Renal pelvis (tissue), 12 donors: ENCODE measurements around the gene SEPTIN11. TPM values are rescaled to one million over a fixed set of nuclear protein-coding genes. Genes with fewer than 3 reads are reported as not detected.

ENCODE experiments used
- DNase-seq: peaks from one replicate; pipeline ENCODE4 v3.0.0-alpha.2; 2013
- long read RNA-seq, 16 experiments: transcript quantifications; one replicate each; lab custom pipeline, GENCODE V29; 2026
- polyA plus RNA-seq, 3 donors: library from polyadenylated mRNA; unstranded; fragments of 120-200 nt; gene quantifications; one replicate each; pipeline ENCODE4 v1.2.1, GENCODE V29; 2013; ENCODE audit not compliant: insufficient read length in 3 of 3

The SEPTIN11 gene
- 100 to 1,000 TPM; 226 to 293 (median 253) TPM for polyA plus RNA-seq
- long read RNA-seq, donor 1, full-length matches to known transcripts = 41 of 405 reads
- long read RNA-seq, donor 1, partial matches to known transcripts = 149 of 405 reads
- long read RNA-seq, donor 1, other reads (novel, unspliced or antisense) = 215 of 405 reads
- long read RNA-seq, donor 2, full-length matches to known transcripts = 42 of 395 reads
- long read RNA-seq, donor 2, partial matches to known transcripts = 121 of 395 reads
- long read RNA-seq, donor 2, other reads (novel, unspliced or antisense) = 232 of 395 reads
- long read RNA-seq, donor 3, full-length matches to known transcripts = 54 of 114 reads
- long read RNA-seq, donor 3, partial matches to known transcripts = 60 of 114 reads
- long read RNA-seq, donor 3, other reads (novel, unspliced or antisense) = 0 of 114 reads
- long read RNA-seq, donor 4, full-length matches to known transcripts = 22 of 53 reads
- long read RNA-seq, donor 4, partial matches to known transcripts = 31 of 53 reads
- long read RNA-seq, donor 4, other reads (novel, unspliced or antisense) = 0 of 53 reads
- long read RNA-seq, donor 5, full-length matches to known transcripts = 19 of 40 reads
- long read RNA-seq, donor 5, partial matches to known transcripts = 21 of 40 reads
- long read RNA-seq, donor 5, other reads (novel, unspliced or antisense) = 0 of 40 reads
- long read RNA-seq, donor 6, full-length matches to known transcripts = 63 of 608 reads
- long read RNA-seq, donor 6, partial matches to known transcripts = 196 of 608 reads
- long read RNA-seq, donor 6, other reads (novel, unspliced or antisense) = 349 of 608 reads
- long read RNA-seq, donor 7, full-length matches to known transcripts = 27 of 459 reads
- long read RNA-seq, donor 7, partial matches to known transcripts = 238 of 459 reads
- long read RNA-seq, donor 7, other reads (novel, unspliced or antisense) = 194 of 459 reads
- long read RNA-seq, donor 8, full-length matches to known transcripts = 32 of 250 reads
- long read RNA-seq, donor 8, partial matches to known transcripts = 205 of 250 reads
- long read RNA-seq, donor 8, other reads (novel, unspliced or antisense) = 13 of 250 reads
- long read RNA-seq, donor 9, full-length matches to known transcripts = 58 of 505 reads
- long read RNA-seq, donor 9, partial matches to known transcripts = 423 of 505 reads
- long read RNA-seq, donor 9, other reads (novel, unspliced or antisense) = 24 of 505 reads
- long read RNA-seq, donor 10, full-length matches to known transcripts = 54 of 98 reads
- long read RNA-seq, donor 10, partial matches to known transcripts = 44 of 98 reads
- long read RNA-seq, donor 10, other reads (novel, unspliced or antisense) = 0 of 98 reads
- long read RNA-seq, donor 11, full-length matches to known transcripts = 24 of 226 reads
- long read RNA-seq, donor 11, partial matches to known transcripts = 202 of 226 reads
- long read RNA-seq, donor 11, other reads (novel, unspliced or antisense) = 0 of 226 reads
- long read RNA-seq, donor 12, full-length matches to known transcripts = 67 of 628 reads
- long read RNA-seq, donor 12, partial matches to known transcripts = 531 of 628 reads
- long read RNA-seq, donor 12, other reads (novel, unspliced or antisense) = 30 of 628 reads
- long read RNA-seq, donor 13, full-length matches to known transcripts = 20 of 296 reads
- long read RNA-seq, donor 13, partial matches to known transcripts = 271 of 296 reads
- long read RNA-seq, donor 13, other reads (novel, unspliced or antisense) = 5 of 296 reads
- long read RNA-seq, donor 14, full-length matches to known transcripts = 65 of 768 reads
- long read RNA-seq, donor 14, partial matches to known transcripts = 401 of 768 reads
- long read RNA-seq, donor 14, other reads (novel, unspliced or antisense) = 302 of 768 reads
- long read RNA-seq, donor 15, full-length matches to known transcripts = 42 of 625 reads
- long read RNA-seq, donor 15, partial matches to known transcripts = 557 of 625 reads
- long read RNA-seq, donor 15, other reads (novel, unspliced or antisense) = 26 of 625 reads
- long read RNA-seq, donor 16, full-length matches to known transcripts = 52 of 407 reads
- long read RNA-seq, donor 16, partial matches to known transcripts = 163 of 407 reads
- long read RNA-seq, donor 16, other reads (novel, unspliced or antisense) = 192 of 407 reads

DNA sequence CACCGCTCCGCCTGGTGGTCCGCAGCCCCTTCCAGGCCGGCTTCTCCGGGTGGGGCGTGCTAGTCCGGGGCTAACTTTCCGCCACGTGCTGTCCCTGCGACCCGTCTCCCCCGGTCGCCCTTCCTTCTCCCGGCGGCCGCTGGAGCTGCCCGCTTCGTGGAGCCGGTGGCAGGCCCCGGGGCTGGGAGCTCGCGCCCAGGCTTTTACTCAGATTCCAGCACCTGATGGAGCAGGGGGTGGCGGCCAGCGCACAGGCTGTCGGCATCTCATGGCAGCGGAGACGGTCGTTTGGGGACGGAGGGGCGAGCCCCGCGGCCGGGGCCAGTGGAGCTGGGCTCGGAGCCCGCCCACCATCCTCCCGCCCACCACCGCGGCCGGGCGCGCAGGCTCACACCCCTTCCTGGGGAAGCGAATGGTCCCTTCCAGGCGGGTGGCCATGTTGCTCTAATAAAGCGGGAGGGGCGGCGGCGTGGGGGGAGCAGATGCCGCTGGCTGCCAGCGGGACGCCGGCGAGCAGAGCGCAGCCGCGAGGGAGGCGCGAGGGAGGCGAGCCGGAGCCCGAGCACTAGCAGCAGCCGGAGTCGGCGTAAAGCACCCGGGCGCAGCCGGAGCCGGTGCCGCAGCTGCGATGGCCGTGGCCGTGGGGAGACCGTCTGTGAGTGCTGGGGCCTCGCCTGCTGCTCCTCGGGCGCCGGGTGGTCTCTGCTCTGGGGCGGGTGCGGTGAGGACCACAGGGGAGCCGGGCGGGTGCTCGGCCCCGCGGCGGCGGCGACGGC is at the start of gene SEPTIN11:
SEPTIN11 (plus strand) TSS at position 477 of the 776 bp plus-strand sequence; CDS start at position 629, 152 bp downstream.
- peak; percentile 96 for DNase-seq

DNA sequence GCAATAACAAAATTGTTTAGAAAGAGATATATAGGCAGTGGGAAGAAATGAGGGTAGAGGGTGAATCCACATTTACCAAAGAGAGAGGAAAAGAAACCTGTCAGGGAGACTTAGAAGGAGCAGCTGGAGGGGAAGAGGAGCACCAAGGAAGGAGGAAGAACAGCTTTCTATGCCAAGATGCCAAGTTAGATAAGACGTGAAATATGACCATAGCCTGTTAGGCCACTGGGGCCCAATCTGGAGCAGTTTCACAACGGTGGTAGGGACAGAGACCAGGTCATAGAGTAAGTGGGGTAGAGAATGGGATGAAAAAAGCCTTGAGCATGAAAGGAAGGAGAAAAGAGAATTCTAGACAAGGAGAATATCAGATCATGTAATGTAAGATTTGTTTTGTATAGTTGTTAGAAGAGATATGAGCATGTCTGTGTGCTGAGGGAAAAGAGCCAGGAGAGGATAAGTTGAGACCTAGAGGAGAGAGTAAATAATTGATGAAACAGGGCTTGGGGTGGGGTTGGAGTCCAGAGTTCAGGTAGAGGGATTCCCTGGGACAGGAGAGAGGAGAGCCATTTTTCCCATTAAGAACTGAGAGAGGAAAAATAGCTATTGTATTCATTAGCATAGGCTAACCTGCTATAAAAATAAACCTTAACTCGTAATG is 47.2 kb upstream of the SEPTIN11 start:
- no peak for DNase-seq

DNA sequence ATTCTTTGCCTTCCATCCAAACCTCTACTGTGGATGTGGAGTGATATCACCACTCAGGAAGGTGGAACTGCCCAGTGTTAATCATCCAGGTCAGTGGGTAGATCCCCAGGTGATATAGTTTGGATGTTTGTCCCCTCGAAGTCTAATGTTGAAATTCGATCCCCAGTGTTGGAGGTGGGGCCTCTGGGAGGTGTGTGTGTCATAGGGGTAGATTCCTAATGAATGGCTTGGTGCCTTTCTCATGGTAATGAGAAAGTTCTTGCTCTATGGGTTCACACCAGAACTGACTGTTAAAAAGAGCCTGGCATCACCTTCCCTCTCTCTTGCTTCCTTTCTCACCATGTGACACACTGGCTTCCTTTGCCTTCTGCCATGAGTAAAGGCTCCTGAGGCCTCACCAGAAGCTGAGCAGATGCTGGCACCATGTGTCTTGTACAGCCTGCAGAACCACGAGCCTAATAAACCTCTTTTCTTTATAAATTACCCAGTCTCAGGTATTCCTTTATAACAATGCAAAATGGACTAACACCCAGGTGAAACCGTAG is 44.8 kb upstream of the SEPTIN11 start:
- DNase-seq = no peak

DNA sequence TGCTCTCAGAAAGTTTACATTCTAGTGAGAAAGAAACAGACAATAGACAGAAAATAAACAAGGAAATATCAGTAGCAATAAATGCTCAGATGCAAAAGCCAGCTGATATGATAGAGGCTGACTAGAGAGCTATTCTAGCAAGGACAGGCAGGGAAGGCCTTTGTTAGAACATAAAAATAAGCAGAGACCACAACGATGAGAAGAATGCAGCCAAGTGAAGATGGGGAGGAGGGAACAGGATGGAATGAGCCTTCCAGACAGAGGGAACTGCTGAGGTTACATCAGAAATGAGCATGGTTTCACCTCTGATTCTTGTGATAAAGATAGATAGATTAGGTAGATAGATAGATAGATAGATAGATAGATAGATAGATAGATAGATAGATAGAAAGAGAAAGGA is 44.0 kb upstream of the SEPTIN11 start:
- no peak for DNase-seq

DNA sequence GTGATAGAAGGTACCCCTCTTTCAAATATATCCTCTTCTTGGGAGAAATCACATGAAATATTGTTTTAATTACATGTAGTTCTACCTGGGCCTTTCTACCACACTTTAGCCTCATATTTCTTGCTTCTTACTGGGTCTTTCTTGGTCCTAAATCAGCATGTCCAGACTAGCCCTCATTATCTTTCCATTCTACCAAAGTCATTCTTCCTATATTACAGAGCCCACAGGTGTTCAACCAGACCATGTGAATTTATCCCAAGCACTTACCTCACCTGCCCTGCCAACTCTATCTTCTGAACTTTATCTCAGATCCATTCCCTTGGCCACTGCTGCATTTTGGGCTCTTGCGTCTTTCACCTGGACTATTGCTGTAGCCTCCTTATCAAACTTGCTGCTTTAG is 39.8 kb upstream of the SEPTIN11 start:
- DNase-seq = no peak

DNA sequence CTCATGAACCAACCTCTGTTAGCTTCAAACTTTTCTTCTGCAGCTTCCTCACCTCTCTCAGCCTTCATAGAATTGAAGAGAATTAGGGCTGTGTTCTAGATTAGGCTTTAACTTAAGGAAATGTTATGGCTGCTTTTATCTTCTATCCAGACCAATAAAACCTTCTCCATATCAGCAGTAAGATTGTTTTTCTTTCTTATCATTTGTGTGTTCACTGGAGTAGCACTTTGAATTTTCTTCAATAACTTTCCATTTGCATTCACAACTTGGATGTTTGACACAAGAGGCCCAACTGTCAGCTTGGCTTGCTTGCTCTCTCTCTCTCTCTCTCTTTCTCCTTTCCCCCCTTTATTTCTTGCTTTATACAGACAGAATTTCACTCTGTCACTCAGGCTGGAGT is 28.8 kb upstream of the SEPTIN11 start:
- DNase-seq = no peak

DNA sequence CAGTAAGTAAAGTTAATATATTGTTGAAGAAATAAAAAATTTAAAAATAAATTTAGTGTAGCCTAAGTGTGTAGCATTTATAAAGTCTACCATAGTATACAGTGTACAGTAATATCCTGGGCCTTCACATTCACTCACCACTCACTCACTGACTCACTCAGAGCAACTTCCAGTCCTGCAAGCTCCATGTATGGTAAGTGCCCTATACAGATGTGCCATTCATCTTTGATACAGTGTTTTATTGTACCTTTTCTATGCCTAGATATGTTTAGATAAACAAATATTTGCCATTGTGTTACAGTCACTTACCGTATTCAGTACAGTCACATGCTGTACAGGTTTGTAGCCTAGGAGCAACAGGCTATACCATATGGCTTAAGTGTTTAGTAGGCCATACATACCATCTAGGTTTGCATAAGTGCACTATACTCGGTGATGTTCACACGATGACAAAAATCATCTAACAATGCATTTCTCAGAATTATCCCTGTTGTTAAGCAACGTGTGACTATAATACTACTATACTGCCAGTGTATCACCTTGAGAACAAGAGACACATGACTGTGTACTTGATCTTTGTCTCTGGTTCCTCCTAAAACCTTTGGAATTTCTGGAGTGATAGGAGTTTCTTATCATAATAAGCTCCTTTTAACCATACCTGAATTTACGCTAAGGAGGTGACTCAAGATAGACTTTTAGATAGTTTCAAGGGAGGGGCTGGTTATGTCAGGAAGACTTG is 25.8 kb upstream of the SEPTIN11 start:
- DNase-seq = no peak

DNA sequence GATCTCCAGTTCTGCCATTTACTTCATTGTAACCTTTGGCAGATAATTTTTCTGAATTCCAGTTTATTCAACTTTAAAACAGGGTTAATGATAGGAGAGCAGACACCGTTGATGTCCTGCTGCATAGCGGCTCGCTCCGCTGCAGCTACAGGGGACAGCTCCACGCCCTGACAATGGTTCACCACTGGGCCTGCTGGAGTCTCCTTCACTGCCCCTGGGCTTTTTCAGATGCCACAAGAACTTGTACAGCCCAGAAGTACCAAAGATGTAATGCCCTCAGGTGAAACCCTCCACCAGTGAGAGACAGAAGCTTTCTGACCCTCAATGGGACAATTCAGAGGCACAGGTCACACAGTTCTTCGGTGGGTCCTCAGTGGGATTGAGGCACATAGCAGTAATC is 22.7 kb upstream of the SEPTIN11 start:
- DNase-seq = no peak

DNA sequence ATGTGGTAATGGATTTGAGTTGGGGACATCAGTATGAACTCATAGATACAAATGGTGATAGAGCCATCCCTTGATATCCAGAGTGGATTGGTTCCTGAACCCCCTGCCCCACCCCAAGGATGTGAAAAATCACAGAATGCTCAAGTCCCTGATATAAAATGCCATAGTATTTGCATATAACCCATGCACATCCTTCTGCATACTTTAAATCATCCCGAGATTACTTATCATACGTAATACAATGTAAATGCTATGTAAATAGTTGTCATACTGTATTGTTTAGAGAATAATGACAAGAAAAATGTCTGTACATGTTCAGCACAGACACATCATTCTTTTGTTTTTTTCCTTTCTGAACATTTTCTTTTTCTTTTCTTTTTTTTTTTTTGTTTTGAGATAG is 18.9 kb upstream of the SEPTIN11 start:
- DNase-seq = no peak

DNA sequence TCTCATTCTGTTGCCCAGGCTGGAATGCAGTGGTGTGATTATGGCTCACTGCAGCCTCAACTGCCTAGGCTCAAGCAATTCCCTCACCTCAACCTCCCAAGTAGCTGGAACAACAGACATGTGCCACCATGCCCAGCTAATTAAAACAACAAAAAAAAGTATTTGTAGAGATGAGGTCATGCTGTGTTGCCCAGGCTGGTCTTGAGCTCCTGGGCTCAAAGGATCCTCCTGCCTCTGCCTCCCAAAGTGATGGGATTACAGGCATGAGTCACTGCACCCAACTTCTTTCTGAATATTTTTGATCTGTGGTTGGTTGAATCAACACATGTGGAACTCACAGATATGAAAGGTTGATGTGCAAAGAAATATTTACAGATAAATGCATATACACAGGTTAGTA is 18.5 kb upstream of the SEPTIN11 start:
- DNase-seq = no peak

DNA sequence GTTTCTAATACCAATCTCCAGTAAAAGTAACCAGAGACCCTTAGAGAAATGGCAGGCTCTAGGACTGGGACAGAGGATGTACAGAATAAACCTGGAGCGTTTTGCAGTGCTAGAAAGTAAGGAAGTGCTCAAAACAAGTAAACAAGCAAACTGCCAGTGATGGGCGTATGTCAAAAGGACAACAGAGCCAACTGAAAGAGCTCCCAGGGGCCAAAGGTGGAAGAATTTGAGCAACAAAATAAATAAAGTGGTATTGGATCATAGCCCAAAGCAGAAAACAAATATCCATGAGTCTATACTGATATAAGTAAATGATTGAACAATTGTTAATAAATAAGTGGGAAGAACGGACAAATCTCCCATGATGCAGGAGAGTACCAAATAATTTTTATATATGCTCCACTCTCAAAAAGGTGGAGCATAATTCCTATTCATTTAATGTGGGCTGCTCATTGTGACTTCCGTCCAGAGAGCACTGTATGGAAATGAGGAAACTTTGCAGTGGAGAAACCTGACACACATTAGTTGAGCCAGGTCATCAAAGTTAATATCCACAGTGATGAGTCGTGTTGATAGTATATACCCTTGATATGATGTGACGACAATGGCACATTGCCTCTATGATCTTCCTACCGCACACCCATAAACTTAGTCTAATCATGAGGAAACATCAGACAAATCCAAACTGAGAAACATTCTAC is 17.8 kb upstream of the SEPTIN11 start:
- no peak for DNase-seq

DNA sequence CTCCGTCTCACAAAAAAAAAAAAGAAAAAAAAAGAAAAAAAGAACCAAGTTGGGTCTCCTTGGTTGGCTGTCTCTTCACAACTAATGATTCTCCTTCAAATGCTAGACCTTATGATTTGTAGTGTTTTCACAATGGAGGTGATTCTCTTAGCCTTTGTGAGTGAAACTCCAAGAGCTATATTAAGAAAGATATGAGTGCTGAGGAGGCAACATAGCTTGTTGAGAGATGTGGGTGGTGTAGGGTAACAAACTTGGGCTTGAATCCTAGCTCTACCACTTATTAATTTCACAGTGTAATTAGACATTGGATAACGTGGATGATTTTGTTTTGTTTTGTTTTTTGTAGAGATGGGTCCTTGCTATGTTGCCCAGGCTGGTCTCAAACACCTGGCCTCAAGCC is 10.4 kb upstream of the SEPTIN11 start:
- no peak for DNase-seq

DNA sequence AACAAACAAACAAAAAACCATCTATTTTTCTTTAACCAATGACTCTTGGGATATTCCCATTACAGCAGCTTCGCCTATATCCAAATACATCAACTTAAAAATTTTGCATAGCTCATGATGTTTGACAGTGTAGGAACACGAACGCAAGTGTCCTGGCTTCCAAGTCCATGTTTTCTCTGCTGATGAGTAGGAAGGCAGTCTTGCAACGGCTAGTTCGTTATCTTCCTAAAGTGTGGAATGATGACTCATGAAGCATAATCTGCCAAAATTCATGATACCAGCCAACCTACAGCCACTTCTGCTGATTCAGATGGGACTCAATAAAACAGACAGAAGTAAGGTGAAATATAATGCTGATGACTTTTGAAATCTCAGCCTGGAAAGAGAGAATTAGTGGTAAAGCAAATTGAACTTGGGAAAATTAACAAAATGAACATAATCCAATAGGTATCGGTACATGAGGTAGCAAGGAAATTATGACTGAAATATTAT is 6.4 kb upstream of the SEPTIN11 start:
- no peak for DNase-seq

DNA sequence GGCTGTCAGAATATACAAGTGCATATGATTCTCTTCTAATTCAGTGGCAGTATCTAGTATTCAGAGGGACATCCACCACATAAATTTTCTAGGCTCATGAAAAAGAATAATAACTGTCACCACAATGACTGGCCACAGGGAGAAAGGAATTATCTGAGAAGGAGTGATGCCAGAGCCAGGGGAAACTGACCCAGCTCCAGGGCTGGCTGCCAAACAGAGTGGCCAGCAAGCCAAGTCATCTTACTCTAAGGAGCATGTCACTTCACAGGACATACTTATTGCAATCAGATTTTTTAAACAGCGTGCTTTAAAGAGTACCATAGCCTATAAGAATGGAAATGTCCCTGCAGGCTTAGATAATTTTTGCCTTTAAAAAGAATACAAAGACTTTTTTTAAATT is 5.8 kb upstream of the SEPTIN11 start:
- DNase-seq = no peak

DNA sequence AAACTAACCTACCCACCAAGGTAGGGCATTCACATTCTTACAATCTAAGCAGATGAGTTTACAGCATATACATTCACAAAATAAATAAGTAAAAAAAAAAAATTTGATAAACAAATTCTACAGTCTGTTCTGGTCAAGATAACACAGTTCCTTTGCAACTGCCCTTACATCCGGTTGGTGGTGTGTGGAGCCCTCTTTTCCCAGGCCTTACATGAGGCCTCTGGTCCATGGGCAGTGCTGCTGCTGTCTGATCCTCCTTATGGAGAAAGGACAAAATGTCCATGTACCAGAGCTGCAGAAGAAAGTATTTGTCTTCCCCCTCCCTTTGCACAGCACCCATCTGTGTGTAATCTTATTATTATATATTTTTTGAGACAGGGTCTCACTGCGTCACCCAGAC is 2.2 kb upstream of the SEPTIN11 start:
- DNase-seq = no peak

DNA sequence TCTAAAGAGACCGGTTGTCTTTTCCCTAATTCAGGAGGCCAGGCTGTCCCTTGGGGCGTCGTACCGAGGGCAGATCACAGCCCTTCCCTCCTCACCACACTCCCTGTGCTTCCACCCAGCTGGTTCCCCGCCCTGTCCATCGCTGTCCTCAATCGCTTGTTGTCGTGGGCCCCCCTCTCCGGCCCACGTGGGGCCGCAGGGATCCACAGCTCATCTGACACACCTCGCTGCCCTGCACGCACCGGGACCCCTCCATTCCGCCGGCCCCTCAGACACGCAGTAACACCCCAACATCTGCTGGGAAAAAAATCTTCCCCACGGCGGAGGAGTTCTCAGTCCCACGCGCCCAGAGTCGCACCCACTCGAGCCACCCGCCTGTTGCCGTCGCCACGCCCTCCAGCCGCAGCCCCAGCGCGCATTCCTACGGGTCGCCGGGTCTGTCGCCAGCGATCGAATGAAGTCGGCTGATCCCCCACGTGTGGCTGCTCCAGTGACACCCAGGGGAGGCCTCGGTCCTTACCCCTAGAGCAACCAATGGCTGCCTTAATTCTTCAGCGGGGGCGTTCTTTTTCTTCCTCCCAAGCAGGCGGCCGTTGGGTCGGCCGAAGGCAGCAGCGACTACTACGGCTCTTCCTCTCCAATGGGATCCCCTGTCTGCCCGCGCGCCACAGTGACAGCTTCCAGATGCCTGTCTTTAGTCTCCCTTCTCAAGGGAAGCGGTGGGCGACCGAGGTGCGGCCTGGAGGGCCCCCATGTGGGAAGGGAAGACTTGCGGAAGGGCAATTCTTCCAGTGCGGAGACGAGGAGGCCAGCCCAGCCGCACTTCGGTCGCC is 893 bp upstream of the SEPTIN11 start:
- DNase-seq = peak; percentile 86
